DOHH2 (cell line): ENCODE results near the gene RHOC.

Experiments
- H3F3A ChIP-seq: fragments of 200-600 bp; sonication (generic), shearing (Covaris generic); 2 replicates; pipeline ENCODE4 v1.6.0; 2016; ENCODE audit warnings: antibody characterized with exemption, mild to moderate bottlenecking; ENCODE audit not compliant: control insufficient read depth, insufficient read depth
- H3K27ac ChIP-seq: fragments of 200-600 bp; sonication (generic); 2 replicates; pipeline ENCODE4 v1.5.1; 2014; ENCODE audit warnings: low read depth, mild to moderate bottlenecking, low read length, moderate library complexity
- H3K27me3 ChIP-seq: fragments of 200-600 bp; sonication (generic); 2 replicates; pipeline ENCODE4 v1.6.1; 2014; ENCODE audit warnings: mild to moderate bottlenecking, low read length, mixed read lengths; ENCODE audit not compliant: control insufficient read depth
- H3K36me3 ChIP-seq: fragments of 200-600 bp; sonication (generic); 2 replicates; pipeline ENCODE4 v1.6.1; 2014; ENCODE audit warnings: mild to moderate bottlenecking, low read length, moderate library complexity, mixed read lengths; ENCODE audit not compliant: control insufficient read depth
- H3K4me1 ChIP-seq: fragments of 200-600 bp; sonication (generic); 2 replicates; pipeline ENCODE4 v1.6.1; 2014; ENCODE audit warnings: mild to moderate bottlenecking, low read length, mixed read lengths; ENCODE audit not compliant: control insufficient read depth
- H3K4me2 ChIP-seq: fragments of 200-600 bp; sonication (generic); 2 replicates; pipeline ENCODE4 v1.6.0; 2014; ENCODE audit warnings: mild to moderate bottlenecking, low read length, moderate library complexity
- H3K4me3 ChIP-seq: fragments of 200-600 bp; sonication (generic); 2 replicates; pipeline ENCODE4 v1.5.1; 2014; ENCODE audit warnings: mild to moderate bottlenecking, low read length, mixed read lengths
- H3K79me2 ChIP-seq: fragments of 200-600 bp; sonication (generic); 2 replicates; pipeline ENCODE4 v1.6.1; 2014; ENCODE audit warnings: mild to moderate bottlenecking, low read length, mixed read lengths; ENCODE audit not compliant: control insufficient read depth
- H3K9me2 ChIP-seq: fragments of 200-600 bp; sonication (generic); replicated peaks from 2 replicates; pipeline ENCODE4 v1.6.1; 2014; ENCODE audit warnings: mild to moderate bottlenecking, low read length, mixed read lengths; ENCODE audit not compliant: control insufficient read depth
- H3K9me3 ChIP-seq: fragments of 200-600 bp; sonication (generic); 2 replicates; pipeline ENCODE4 v1.6.1; 2014; ENCODE audit warnings: antibody characterized with exemption, low read length, mixed read lengths; ENCODE audit not compliant: control insufficient read depth, insufficient read depth
- H4K20me1 ChIP-seq: fragments of 200-600 bp; sonication (generic); 2 replicates; pipeline ENCODE4 v1.6.0; 2014; ENCODE audit warnings: low read depth, mild to moderate bottlenecking, antibody characterized with exemption, low read length, moderate library complexity; ENCODE audit not compliant: control insufficient read depth, insufficient read depth
- EZH2phosphoT487 ChIP-seq: fragments of 200-600 bp; sonication (generic); IDR thresholded peaks from 2 replicates; pipeline ENCODE4 v1.6.1; 2017; ENCODE audit warnings: borderline replicate concordance, mild to moderate bottlenecking, antibody characterized with exemption, low read length, moderate library complexity, mixed read lengths
- TF ChIP-seq, protein P1 (sequence below): fragments of 200-600 bp; sonication (generic); IDR thresholded peaks from one replicate; pipeline ENCODE4 v1.5.1; 2014; ENCODE audit warnings: antibody characterized with exemption, mild to moderate bottlenecking, low read depth, low read length; ENCODE audit not compliant: poor library complexity, severe bottlenecking

Gene RHOC

DNA sequence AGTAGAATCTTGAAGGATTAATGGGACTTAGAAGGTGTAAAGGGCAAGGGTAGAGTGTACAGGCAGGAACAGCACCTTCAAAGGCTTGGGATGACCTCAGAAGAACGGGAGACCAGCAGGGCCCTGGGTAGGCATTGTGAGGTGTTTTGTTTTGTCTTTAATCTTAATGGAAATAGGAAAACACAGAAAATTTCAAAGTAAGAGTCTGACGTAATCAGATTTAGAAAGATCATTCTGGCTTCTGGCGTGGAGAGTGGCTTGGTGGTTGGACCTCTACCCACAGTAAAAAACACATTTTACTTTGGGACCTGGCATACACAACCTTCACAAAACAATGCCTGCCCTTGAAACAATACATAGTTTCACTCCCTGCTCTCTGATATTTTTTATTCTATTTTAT, 28.3 kb downstream of the RHOC start:
- Histone ChIP-seq H3K27ac (no peak overlapping the region), H3K4me3 (no peak overlapping the region), H3K4me2 (no peak overlapping the region), H3K36me3 (no peaks in the 10 kb centered on the region), H3K9me2 (no peaks in the 10 kb centered on the region), H3K4me1 (peaks cover 27% of the 10 kb centered on the region), H3F3A (peaks cover 6% of the 10 kb centered on the region; the same call in 1 of the 2 replicates), H3K27me3 (peaks cover 11% of the 10 kb centered on the region), H3K9me3 (no peaks in the 10 kb centered on the region), H3K79me2 (no peaks in the 10 kb centered on the region), H4K20me1 (peaks cover 4% of the 10 kb centered on the region; the same call in 1 of the 2 replicates)
- TF ChIP-seq EZH2phosphoT487: no peak
- TF ChIP-seq, protein P1, sequence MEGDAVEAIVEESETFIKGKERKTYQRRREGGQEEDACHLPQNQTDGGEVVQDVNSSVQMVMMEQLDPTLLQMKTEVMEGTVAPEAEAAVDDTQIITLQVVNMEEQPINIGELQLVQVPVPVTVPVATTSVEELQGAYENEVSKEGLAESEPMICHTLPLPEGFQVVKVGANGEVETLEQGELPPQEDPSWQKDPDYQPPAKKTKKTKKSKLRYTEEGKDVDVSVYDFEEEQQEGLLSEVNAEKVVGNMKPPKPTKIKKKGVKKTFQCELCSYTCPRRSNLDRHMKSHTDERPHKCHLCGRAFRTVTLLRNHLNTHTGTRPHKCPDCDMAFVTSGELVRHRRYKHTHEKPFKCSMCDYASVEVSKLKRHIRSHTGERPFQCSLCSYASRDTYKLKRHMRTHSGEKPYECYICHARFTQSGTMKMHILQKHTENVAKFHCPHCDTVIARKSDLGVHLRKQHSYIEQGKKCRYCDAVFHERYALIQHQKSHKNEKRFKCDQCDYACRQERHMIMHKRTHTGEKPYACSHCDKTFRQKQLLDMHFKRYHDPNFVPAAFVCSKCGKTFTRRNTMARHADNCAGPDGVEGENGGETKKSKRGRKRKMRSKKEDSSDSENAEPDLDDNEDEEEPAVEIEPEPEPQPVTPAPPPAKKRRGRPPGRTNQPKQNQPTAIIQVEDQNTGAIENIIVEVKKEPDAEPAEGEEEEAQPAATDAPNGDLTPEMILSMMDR: no peak

DNA sequence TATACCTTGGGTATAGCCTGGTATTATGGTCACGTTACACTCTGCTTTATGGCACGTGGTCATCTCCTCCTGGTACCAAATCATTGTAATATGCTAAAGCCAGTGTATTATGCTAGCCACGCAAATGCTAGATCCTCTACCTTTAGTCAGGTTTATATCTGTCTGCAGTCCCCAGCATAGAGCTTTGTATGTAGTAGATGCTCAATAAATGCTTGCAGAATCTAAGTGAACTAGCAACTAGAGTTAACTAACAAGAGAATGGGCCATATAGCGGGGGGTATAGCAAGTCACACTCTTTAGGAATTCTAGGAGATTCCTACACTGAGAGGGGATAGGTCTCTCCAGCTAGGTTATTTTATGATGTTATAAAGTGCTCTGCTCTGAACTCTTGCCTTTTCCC, 29.4 kb downstream of the RHOC start:
- no peaks in the 10 kb centered on the region for H3K79me2 ChIP-seq
- peaks cover 35% of the 10 kb centered on the region for H3K4me1 ChIP-seq
- TF ChIP-seq, protein P1: no peak
- TF ChIP-seq EZH2phosphoT487: no peak
- H3K27ac ChIP-seq: no peak overlapping the region
- H3K9me2 ChIP-seq: no peaks in the 10 kb centered on the region
- no peak overlapping the region for H3K4me3 ChIP-seq
- peaks cover 17% of the 10 kb centered on the region for H3F3A ChIP-seq
- H3K9me3 ChIP-seq: no peaks in the 10 kb centered on the region
- no peak overlapping the region for H3K4me2 ChIP-seq
- peaks cover 11% of the 10 kb centered on the region for H3K27me3 ChIP-seq
- H4K20me1 ChIP-seq: peaks cover 4% of the 10 kb centered on the region; the same call in 1 of the 2 replicates
- peaks cover under 1% of the 10 kb centered on the region; the same call in 1 of the 2 replicates for H3K36me3 ChIP-seq

DNA sequence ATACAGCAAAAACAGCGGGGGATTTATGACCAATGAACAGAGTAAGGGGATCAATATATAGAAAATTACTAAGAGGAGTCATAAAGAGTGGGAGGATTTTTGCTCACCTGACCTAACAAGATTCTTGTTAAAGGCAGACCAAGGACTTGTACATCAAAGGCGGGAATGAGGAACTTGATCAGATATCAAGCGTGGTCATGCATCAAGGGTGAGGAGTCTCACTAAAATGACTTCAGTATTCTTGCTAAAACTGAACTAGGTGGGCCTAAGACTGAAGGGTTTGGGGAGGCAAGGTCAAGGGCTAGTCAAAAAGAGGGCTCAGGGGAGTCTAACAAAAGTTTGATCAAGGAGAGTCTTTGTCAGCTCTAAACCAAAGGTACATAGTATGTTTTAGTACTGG, 30.4 kb downstream of the RHOC start:
- Histone ChIP-seq H4K20me1 (peaks cover 4% of the 10 kb centered on the region; the same call in 1 of the 2 replicates), H3K9me3 (no peaks in the 10 kb centered on the region), H3K4me1 (peaks cover 41% of the 10 kb centered on the region), H3K27ac (no peak overlapping the region), H3K36me3 (peaks cover 10% of the 10 kb centered on the region), H3K9me2 (no peaks in the 10 kb centered on the region), H3K4me2 (peak overlapping the region; percentile 99), H3K79me2 (no peaks in the 10 kb centered on the region), H3K27me3 (peaks cover 11% of the 10 kb centered on the region), H3F3A (peaks cover 26% of the 10 kb centered on the region), H3K4me3 (no peak overlapping the region)
- no peak for TF ChIP-seq EZH2phosphoT487
- TF ChIP-seq, protein P1: no peak
